GM21529 (cell line): ENCODE data around the gene UQCRC1.
"Not testable (repeated sequence)": the region's sequence is repeated elsewhere in the genome, so short reads cannot be mapped to it uniquely, and the experiment has no call there.

Experiments used
- ATAC-seq: cut with Tn5 transposase; IDR thresholded peaks from one replicate; pipeline ENCODE4 v1.9.1; 2021; ENCODE audit not compliant: unreplicated experiment

Gene UQCRC1

GRCh38 chr3:48556796-48557626 lies 52.4 kb downstream of the UQCRC1 start, which contains the start of gene PFKFB4:
TSS of gene PFKFB4 (minus strand) at chr3:48556803. CDS start at chr3:48556777, 26 bp downstream.
- ATAC-seq = peak; percentile 85

GRCh38 chr3:48555949-48556795 lies 53.3 kb downstream of the UQCRC1 start:
- no peak for ATAC-seq

- no peak for ATAC-seq
These were observed 54.1 kb downstream of the UQCRC1 start for GRCh38 chr3:48555231-48555948.

GRCh38 chr3:48553886-48554845 lies 55.3 kb downstream of the UQCRC1 start:
- ATAC-seq = no peak

GRCh38 chr3:48553361-48553760 lies 56.1 kb downstream of the UQCRC1 start:
- ATAC-seq = no peak

GRCh38 chr3:48552111-48552951 lies 57.1 kb downstream of the UQCRC1 start:
- no peak for ATAC-seq

GRCh38 chr3:48551651-48552050 lies 57.8 kb downstream of the UQCRC1 start:
- not testable (repeated sequence) for ATAC-seq
